Suppressor macrophage treated with lipopolysaccharide for 1 hour (primary cell): ENCODE results near the gene CDH12.
"Not testable (repeated sequence)": the region's sequence is repeated elsewhere in the genome, so short reads cannot be mapped to it uniquely, and the experiment has no call there.

ENCODE experiments used
- DNase-seq, 3 donors: peaks; one replicate each; pipeline ENCODE4 v3.0.0-alpha.2; 2020 to 2022

Gene CDH12

DNA sequence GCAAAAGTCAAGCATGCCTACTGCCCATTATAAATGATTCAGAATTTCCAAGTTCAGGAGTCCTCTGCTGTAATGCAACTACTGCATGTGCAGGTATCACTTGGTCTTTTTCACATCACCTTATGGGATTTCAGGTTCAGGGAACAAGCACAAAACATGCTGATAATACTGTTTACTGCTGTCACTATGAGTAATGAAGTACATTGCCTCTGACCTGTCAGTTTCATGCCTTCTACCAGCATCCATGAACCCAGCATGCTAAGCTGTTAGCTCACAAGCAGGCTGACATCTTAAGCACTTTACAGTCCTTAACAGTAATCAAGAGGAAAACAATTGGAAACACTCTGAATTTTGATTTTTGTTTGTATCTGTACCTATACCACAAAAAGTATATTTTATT, 743.8 kb downstream of the CDH12 start:
- DNase-seq, result no peak

DNA sequence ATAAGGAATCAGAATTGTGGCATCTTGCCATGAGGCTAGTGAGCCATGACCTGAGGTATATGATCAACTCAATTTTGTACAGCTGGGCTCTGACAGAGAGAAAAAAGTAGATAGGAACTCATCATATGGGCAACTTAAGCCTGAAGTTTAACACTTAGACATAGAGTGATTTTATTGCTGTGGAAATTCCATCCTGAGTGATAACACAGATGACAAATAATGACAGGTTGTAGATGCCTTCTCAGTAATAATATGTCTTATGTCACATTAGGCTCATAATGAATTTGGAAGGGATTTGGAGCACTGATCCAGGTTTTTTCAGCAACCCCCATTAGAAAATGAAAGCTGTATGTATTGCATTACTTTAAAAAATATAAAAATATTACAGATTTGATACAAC, 744.6 kb downstream of the CDH12 start:
- no peak for DNase-seq

DNA sequence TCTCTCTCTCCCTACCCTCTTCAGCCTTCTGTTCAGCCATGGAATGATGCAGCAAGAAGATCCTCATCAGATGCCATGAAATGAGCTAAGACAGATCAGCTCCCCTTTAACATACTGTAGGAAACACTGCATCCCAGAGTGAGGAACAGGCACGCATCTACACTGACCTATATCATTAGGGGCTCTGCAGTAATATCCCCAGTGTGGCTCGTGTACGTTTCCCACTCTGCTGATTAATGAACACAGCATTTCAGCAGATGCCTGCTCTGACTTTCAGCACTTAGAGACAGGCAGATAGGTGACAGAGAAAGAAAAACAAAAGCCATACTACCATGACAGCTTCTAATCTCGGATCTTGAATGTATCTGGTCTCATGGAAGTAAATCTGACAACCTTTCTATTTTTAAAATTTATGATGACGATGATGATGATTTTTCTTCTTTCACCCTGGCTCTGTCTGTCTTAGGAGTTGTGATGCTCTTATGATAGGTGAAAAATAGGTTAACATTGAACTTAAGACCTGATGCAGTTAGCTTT, 750.3 kb downstream of the CDH12 start:
- DNase-seq, result no peak

DNA sequence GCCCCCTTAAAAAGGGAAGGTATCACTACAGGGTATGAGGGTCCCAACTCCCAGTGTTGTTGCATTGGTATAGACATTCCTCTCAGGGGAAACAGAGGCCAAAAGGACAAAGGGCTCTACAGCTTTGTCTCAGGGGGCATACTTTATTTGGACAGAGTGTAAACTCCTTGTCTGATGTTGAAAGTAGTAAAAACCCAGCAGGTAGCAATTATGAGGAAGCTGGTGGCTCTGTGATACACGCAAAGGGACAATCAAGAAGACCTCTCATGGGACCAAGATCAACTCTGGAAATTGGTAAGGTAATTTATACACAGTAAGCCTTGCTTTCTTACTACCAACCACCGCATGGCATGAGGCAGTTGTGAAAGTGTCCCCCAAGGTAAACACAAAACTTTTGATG, 764.6 kb downstream of the CDH12 start:
- DNase-seq, result no peak

GRCh38 chr5:22079566-22079965, 773.6 kb downstream of the CDH12 start:
- no peak for DNase-seq

- DNase-seq, result no peak
These were observed 774.1 kb downstream of the CDH12 start for GRCh38 chr5:22079002-22079401.

- peak; percentile 28 to 51 (median 41) for DNase-seq
These were observed 776.6 kb downstream of the CDH12 start for GRCh38 chr5:22076586-22076985.

GRCh38 chr5:22070186-22070728, 782.9 kb downstream of the CDH12 start:
- DNase-seq, result no peak

GRCh38 chr5:22063717-22064116, 789.4 kb downstream of the CDH12 start:
- DNase-seq, result no peak

DNA sequence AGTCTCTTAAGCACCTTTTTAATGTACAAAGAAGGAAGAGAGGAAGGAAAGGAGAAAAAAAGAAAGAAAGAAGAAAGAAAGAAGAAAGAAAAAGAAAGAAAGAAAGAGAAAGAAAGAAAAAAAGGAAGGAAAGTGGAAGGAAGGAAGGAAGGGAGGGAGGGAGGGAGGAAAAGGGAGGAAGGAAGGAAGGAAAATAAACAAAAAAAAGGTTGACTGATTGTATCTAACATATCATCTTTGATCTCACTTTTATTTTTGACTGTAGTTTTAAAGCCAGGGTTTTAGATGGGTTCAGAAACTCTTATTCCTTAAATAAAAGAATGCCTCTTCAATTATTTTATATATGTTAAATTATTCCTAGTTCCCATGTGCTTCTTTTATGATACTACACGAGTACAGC, 794.5 kb downstream of the CDH12 start:
- DNase-seq, result no peak

- DNase-seq, result no peak
These were observed 796.1 kb downstream of the CDH12 start for GRCh38 chr5:22057012-22057411.

DNA sequence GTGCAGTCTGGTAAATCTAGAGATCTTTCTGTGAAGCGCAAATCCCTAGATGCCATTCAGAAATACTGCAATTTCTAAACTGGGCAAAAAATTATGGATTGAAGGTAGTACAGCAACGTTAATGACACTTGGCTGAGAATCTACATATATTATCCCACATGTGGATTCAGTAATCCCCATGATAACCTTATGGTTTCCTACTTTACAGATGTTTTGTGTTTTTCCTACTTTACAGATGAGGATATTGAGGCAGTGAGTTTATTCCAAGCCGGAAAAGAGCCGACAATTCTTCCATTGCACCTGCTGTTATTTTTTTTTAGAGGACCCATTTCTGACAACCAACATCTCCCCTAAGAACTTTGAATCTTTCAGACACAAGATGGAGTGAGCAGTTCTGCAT, 796.5 kb downstream of the CDH12 start:
- DNase-seq, result no peak

DNA sequence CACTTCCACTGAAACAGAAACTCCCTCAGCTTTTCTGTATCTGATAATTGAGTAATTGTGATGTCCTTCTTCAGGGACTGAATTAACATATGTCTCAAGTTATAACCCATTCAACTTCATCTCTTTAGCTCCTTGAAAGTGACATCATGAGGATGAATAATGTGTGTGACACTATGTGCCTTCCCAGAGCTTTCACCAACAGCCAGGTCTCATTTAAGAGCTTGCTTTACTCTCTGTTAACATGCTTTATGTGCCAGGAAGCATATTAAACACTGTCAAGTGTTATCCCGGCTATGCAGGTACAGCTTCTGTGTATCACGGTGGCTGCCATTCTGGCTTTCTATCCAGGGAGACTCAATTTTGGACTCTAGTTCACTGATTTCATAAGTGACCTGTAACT, 799.9 kb downstream of the CDH12 start:
- DNase-seq, result no peak

GRCh38 chr5:22051881-22052280, 801.3 kb downstream of the CDH12 start:
- no peak for DNase-seq

DNA sequence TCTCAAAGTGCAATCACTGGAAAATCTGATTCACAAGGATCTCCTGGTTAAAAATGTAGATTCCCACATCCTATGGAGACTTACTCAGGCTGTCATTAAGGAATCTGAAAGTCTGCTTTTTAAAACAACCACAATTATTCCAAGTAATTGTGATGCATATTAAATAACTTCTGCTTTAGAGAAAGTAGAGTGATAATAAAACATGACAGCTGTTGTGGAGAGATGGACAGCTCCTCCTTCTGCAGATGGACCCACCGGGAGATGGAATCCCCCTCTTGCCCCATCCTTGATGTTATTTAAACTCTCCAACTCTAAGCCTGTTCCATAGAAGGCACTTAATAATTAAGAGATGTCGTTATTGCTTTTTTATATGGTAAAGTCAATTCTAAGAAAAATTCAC, 802.2 kb downstream of the CDH12 start:
- no peak for DNase-seq

GRCh38 chr5:22044229-22044628, 808.9 kb downstream of the CDH12 start:
- DNase-seq, result no peak

DNA sequence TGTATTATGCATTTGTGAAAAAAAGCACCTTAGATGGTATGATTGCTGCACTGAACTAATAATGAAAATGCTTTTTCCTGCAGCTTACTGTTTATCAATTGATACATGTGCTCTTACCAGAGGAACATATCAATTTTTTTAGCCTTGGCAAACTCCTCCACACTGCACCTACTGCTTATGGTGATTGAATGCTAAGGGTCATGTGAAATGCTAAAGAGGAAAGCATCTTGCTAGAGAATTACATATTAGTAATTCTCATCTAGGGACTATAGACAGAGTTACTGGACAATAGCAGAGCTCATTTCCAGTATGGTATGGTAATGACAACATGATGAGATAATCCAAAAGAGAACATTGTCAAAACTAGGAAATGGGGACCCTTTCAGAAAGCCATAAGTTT, 817.1 kb downstream of the CDH12 start:
- no peak for DNase-seq

- no peak for DNase-seq
These were observed 820.1 kb downstream of the CDH12 start for GRCh38 chr5:22033066-22033465.

GRCh38 chr5:22023784-22024183, 829.4 kb downstream of the CDH12 start:
- DNase-seq, result no peak

DNA sequence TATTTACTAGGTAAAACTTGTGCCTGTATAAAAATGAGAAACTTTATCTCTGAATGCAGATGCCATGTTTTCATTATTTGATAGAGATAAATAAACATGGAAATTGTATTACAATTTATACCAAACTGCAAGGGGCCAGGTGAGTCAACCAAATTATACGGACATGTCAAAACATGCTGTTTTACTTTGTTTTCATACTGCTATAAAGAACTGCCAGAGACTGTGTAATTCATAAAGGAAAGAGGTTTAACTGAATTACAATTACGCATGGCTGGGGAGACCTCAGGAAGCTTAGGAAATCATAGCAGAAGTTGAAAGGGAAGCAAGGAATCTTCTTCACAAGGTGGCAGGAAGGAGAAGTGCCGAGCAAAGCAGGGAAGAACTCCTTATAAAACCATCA, 840.3 kb downstream of the CDH12 start:
- not testable (repeated sequence) for DNase-seq

- DNase-seq, result not testable (repeated sequence)
These were observed 842.3 kb downstream of the CDH12 start for GRCh38 chr5:22010808-22011207.

GRCh38 chr5:22001097-22001496, 852.0 kb downstream of the CDH12 start:
- not testable (repeated sequence) for DNase-seq

GRCh38 chr5:21985799-21986198, 867.3 kb downstream of the CDH12 start:
- DNase-seq, result not testable (repeated sequence)

GRCh38 chr5:21951571-21951970, 901.6 kb downstream of the CDH12 start:
- DNase-seq, result not testable (repeated sequence)

DNA sequence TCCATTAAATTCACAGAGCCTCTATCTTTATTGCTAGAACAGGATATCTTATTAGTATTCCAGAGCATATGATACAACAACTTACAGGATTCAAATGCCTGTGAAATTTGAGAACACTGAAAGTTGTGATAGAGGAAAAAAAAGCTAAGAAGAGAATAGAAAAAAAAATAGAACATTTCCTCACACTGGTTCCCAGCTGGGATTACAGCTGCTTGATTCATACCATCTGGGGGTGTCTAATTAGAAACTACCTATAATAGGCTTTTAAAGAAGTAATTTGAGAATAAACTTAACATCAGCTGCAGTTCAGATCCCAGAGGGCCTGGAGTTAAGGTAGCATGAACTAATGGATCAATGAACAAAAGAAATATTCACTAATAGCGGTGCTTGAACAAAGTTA, 922.0 kb downstream of the CDH12 start:
- no peak for DNase-seq
